Measurements from ENCODE around the gene DIDO1. TPM values are rescaled to one million over a fixed set of nuclear protein-coding genes. Genes with fewer than 3 reads are reported as not detected.

The DIDO1 gene
- total and polyA plus RNA-seq, 2 of the 13 experiments (the other 11 are each of a cell fraction or from before 2014, with no cell fraction given): 75.0 to 75.1 TPM

DNA sequence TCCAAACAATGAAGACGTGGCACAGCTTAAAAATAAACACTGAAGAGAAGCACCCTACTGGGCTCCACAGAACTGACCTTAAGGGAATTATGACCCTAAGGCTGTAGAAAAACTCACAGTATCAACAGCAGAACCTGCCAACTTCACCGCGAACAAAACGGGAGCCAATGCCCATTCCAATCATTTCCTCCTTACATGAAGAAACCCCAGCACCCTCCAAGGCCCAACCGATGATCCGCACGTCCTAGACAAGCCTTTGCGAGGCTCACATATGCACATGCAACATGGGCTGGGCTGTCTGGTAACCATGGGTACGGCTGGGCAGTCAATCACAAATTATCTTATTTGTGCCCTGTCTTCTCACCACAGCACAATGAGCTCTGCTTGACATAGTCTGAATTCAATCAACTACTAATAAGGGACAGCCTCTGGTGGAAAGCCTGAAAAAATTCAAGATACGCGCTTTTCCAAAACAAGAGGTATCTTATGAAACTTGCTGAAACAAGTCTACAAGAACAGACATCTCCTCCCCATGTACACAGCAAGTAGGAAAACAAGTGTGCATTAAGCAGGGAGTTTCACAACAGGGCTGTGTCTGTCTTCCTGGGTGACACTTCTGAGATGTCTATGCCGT lies 1.7 kb downstream of the DIDO1 start (continued):
- TF ChIP-seq ZNF142 (CRISPR knock-in tag; IDR thresholded peaks at IDR 0.05) (0 out of 2 replicates have a peak, but pooled peaks have one; percentile 19), ARID5B (CRISPR knock-in tag; IDR thresholded peaks at IDR 0.05) (no peak), TFDP1 (CRISPR knock-in tag; IDR thresholded peaks at IDR 0.05; ENCODE audit: borderline replicate concordance) (no peak), PRDM4 (CRISPR knock-in tag; IDR thresholded peaks at IDR 0.05; ENCODE audit: borderline replicate concordance) (no peak), ZNF607 (CRISPR knock-in tag; IDR thresholded peaks at IDR 0.05; ENCODE audit: borderline replicate concordance) (0 out of 2 replicates have a peak, but pooled peaks have one; percentile 24), ZNF512B (CRISPR knock-in tag; IDR thresholded peaks at IDR 0.05; ENCODE audit: borderline replicate concordance) (no peak)

Measured in HepG2 (cell line).